Measurements from ENCODE around the gene ZFYVE19.
"Not testable (repeated sequence)": the region's sequence is repeated elsewhere in the genome, so short reads cannot be mapped to it uniquely, and the experiment has no call there.

Gene ZFYVE19

DNA sequence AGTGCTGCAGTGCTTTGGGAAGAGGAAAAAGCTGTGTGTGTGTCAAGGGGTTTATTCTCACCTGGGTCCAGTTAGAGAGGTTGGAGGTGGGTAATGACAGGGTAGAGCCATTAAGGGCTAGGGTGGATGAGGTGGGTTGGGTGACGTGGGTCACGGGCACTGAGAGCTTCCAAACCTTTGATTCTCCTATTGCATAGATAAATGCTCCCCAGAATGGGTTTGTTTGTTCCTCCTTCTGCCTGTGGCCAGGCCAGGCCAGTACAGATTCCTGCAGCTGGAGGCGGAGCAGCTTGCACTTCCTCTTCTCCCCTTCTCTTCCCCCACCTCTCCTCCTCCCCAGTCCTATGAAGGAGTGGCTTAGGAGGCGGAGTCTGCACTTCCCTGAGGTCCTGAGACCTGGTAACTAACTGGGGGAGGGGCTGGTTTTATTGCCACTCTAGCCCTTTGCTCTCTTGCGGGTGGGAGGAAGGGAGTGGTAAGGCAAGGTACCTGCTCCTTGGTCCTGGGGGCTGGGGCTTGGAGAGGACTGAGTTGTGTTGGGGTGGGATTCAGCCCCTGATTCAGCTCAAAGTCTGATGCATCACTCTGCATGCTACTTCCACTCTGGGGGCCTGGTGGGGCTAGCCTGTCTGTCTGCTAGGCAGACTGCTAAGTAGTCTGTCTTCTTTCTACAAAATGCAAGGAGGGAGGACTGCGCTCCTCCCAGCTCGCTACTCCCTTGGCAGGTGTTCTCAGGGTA is 40.5 kb downstream of the ZFYVE19 start:
- DNase-seq = no peak

DNA sequence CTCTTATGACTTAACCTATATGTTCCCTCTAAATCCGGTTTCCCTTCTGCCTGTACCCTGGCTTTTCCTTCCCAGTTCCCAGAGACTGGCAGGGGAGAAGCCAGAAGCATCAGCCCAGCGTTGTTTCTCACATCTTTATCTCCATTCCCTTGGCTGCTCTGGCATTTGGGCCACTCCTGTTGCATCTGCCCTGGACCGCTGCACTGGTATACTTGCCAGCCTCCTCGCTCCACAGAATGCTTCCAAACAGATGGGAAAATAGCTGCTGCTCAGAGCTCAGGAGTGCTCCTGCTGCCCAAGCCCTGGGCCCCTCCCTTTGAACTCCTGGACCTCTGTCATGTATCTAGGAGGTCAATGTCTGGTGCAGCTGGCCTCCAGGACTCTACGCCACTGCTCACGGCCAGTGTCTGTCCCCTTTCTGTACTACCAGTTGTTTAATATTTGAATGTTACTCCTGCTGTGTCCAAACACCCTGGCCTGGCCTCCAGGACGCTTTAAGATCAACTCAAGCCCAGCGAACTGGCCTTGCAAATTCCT is 43.8 kb downstream of the ZFYVE19 start:
- DNase-seq = no peak

DNA sequence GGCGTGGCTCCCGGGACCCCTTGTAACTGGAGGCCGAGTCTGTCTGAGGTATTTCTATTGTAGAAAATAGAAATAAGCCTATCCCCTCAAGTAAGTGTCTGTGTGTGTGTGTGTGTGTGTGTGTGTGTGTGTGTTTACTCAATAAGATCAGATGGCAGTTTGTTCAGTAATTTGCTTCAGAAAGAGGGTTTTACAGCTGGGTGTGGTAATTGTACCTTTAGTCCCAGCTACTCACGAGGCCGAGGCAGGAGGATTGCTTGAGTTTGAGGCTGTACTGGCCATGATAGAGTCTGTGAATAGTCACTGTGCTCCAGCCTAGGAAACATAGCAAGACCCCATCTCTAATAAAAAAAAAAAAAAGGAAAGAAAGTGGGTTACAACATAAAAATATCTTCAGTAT is 45.6 kb downstream of the ZFYVE19 start:
- no peak for DNase-seq

GRCh38 chr15:40853241-40853890 is 46.5 kb downstream of the ZFYVE19 start:
- no peak for DNase-seq

- DNase-seq = no peak
These were observed 47.3 kb downstream of the ZFYVE19 start for GRCh38 chr15:40854161-40854560.

DNA sequence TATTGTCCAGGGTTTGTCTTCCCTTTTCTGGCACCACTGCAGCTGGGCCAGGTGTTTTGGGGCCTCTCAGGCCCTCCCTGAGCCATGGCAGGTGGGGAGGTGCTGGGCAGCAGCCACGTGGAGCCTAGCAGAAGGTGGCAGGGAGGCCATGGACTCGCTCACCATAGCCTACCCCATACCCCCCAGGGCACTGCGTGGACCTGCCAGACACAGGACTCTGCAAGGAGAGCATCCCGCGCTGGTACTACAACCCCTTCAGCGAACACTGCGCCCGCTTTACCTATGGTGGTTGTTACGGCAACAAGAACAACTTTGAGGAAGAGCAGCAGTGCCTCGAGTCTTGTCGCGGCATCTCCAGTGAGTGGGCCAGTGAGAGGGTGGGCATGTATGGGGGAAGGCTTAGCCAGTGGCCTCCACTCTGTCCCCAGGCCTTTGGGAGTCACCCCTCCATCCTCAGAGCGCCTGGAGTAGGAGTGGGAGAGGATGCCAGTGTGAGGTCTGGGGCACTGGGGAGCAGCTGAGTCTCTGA is 48.9 kb downstream of the ZFYVE19 start:
- DNase-seq = no peak

DNA sequence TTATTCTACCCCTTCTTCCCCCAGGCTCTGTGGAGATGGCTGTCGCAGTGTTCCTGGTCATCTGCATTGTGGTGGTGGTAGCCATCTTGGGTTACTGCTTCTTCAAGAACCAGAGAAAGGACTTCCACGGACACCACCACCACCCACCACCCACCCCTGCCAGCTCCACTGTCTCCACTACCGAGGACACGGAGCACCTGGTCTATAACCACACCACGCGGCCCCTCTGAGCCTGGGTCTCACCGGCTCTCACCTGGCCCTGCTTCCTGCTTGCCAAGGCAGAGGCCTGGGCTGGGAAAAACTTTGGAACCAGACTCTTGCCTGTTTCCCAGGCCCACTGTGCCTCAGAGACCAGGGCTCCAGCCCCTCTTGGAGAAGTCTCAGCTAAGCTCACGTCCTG is 49.9 kb downstream of the ZFYVE19 start:
- no peak for DNase-seq

DNA sequence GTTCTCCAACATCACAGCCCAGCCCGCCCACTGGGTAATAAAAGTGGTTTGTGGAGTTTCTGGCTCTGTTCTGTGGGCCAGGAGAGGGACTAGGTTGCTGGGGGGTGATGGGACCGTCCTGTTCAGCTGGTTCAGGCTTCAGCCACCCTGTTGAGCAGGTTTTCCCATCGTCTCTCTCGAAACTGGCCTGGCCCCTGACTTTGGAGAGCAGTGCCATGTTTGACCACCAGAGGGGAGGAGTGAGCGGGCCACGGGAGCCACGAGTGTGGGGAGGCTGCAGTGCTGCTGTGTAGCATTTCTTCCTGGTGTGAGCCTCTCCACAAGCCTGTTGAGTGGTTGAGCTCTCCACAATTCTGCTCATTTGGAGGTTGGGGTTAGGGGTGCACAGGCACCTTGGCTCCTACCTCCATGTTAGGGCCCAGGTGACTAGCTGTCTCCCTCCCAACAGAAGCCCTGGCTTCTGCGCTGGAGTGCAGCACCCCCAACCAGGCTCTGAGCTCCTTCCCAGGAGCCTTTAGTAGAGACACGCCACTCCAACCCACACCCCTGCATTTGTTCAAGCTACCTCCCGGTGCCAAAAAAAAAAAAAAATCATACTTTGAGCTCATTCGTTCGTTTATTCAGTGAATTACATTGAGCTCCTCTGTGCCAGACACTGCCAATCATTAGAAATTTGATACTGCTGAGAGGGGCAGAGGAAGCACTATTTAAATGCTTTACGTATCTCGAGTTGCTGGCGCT is 50.9 kb downstream of the ZFYVE19 start:
- DNase-seq = no peak

GRCh38 chr15:40858706-40859105 is 51.8 kb downstream of the ZFYVE19 start:
- no peak for DNase-seq

- DNase-seq = no peak
These were observed 52.4 kb downstream of the ZFYVE19 start for GRCh38 chr15:40859206-40859851.

GRCh38 chr15:40861147-40861546 is 54.3 kb downstream of the ZFYVE19 start:
- DNase-seq = not testable (repeated sequence)

GRCh38 chr15:40863660-40864270 is 56.9 kb downstream of the ZFYVE19 start:
- DNase-seq = no peak

All from cortex of kidney (tissue), 1 donor.